Pancreas (tissue), 10 donors: ENCODE data around the gene CLEC20A. TPM values are rescaled to one million over a fixed set of nuclear protein-coding genes. Genes with fewer than 3 reads are reported as not detected.

Experiments
- ATAC-seq, 4 donors: fragments of 200-7000 bp; cut with Tn5 transposase; one replicate each; pipeline versions ENCODE4 v1.8.0 to v1.9.1; 2020; ENCODE audit warnings: mild to moderate bottlenecking in 4 of 4, moderate library complexity in 4 of 4
- DNase-seq, 6 donors: peaks; one replicate each; pipeline ENCODE4 v3.0.0-alpha.2; 2020
- FAIRE-seq: peaks from 2 replicates; lab custom pipeline; 2012; peaks lifted over from hg19 to GRCh38; lab: Jason Lieb, UNC
- H3K27ac ChIP-seq, 4 donors: fragments of 200-600 bp; sonication (generic); 1 replicate in 3 of 4; 2 replicates in 1 of 4; pipeline versions ENCODE4 v1.5.0 to v1.8.0; 2020
- H3K27me3 ChIP-seq, 4 donors: fragments of 200-600 bp; one replicate each; pipeline ENCODE4 v1.8.0; 2021
- H3K36me3 ChIP-seq, 3 donors: fragments of 200-600 bp; sonication (generic) in 1 of 3; one replicate each; pipeline versions ENCODE4 v1.5.0 to v1.8.0; 2020 to 2021
- H3K4me1 ChIP-seq, 3 donors: fragments of 200-600 bp; one replicate each; pipeline ENCODE4 v1.8.0; 2021
- H3K4me3 ChIP-seq, 4 donors: fragments of 200-600 bp; sonication (generic) in 2 of 4; one replicate each; pipeline versions ENCODE4 v1.5.0 to v1.8.0; 2020 to 2021
- H3K9me3 ChIP-seq, 4 donors: fragments of 200-600 bp; one replicate each; pipeline ENCODE4 v1.8.0; 2021
- CTCF ChIP-seq, 4 donors: fragments of 200-600 bp; sonication (generic) in 3 of 4; IDR thresholded peaks; one replicate each; pipeline versions ENCODE4 v1.5.0 to v1.8.0; 2021; ENCODE audit warnings: antibody characterized with exemption in 4 of 4
- WGBS, 2 donors: extraction: QIAGEN DNeasy Blood & Tissue Kit; methylation state at CpG; one replicate each; pipeline ENCODE4 v1.1.7; 2013; 5-methylcytosine and 5-hydroxymethylcytosine counted together
- intact Hi-C, 3 donors: fragments of 100-400 bp; cut with DNase I; formaldehyde crosslinking; loops; one replicate each; pipeline versions ENCODE4 v1.11.1 to v1.14.2; 2022
- polyA plus RNA-seq, 2 donors: library from polyadenylated mRNA; stranded (reverse); fragments of 200-250 nt; gene quantifications; one replicate each; pipeline ENCODE4 v1.2.3, GENCODE V29; 2013
- total RNA-seq, 6 donors: library from RNA; stranded (reverse); fragmentation: NEBNext Ultra II Directional in 4 of 6; extraction: Animal tissue kit (Norgen Biotek cat#: 25700) in 4 of 6; gene quantifications; one replicate each; pipeline versions ENCODE4 v1.2.1 to v1.2.4, GENCODE V29; 2021 to 2023
- donor health status: healthy with polysubstance abuse.
- donor health status: DM: no; HTN: no; CAD: no; lungs with moderate emphysema.
- donor health status: DM: no; HTN: no; CAD: no.
- donor health status: control.
- donor health status: control.
- donor health status: Bipolar disorder and iron deficiency.
- donor health status: DM: yes; HTN: yes; CAD: no.
- donor health status: DM: no; HTN: no; CAD: no.
- donor health status: DM: no; HTN: no; CAD: no.
- donor health status: DM: yes; HTN: yes; CAD: no.

CLEC20A gene
- total and polyA plus RNA-seq, 8 donors: not detected

- ATAC-seq (no peak), DNase-seq (no peak), FAIRE-seq (no peak)
- H3K4me1 ChIP-seq: no peaks in the 10 kb centered on the region
- no peak for TF ChIP-seq CTCF (IDR thresholded peaks at IDR 0.05)
- no peaks in the 10 kb centered on the region for H3K9me3 ChIP-seq
- no peak overlapping the region for H3K27ac ChIP-seq
- no peaks in the 10 kb centered on the region for H3K36me3 ChIP-seq
- intact Hi-C loops: no loop called here
- no peak overlapping the region for H3K4me3 ChIP-seq
- 79% methylated on average over 10 of the region's 10 CpGs for WGBS, 2 donors
- no peaks in the 10 kb centered on the region for H3K27me3 ChIP-seq
Measured at GRCh38 chr1:178528228-178528952, 31.6 kb upstream of the CLEC20A start.

- FAIRE-seq: no peak
- DNase-seq: no peak
- intact Hi-C loops: no loop called here
- ATAC-seq: no peak
- no peak for TF ChIP-seq CTCF (IDR thresholded peaks at IDR 0.05)
- Histone ChIP-seq H3K27me3 (no peaks in the 10 kb centered on the region), H3K36me3 (no peaks in the 10 kb centered on the region), H3K4me3 (no peak overlapping the region), H3K27ac (no peak overlapping the region), H3K4me1 (no peaks in the 10 kb centered on the region), H3K9me3 (no peaks in the 10 kb centered on the region)
- WGBS, 2 donors: 70 to 78% methylated on average over 4 of the region's 4 CpGs
Measured at GRCh38 chr1:178527117-178527516, 30.4 kb upstream of the CLEC20A start.

GRCh38 chr1:178521241-178521640, 24.5 kb upstream of the CLEC20A start:
- Histone ChIP-seq H3K27me3 (no peaks in the 10 kb centered on the region), H3K4me1 (no peaks in the 10 kb centered on the region), H3K9me3 (no peaks in the 10 kb centered on the region), H3K27ac (no peak overlapping the region), H3K4me3 (no peak overlapping the region), H3K36me3 (no peaks in the 10 kb centered on the region)
- DNase-seq (no peak), ATAC-seq (no peak), FAIRE-seq (no peak)
- intact Hi-C loops: no loop called here
- 82 to 87% methylated on average over 4 of the region's 4 CpGs for WGBS, 2 donors
- no peak for TF ChIP-seq CTCF (IDR thresholded peaks at IDR 0.05)

- DNase-seq (no peak), ATAC-seq (no peak), FAIRE-seq (no peak)
- WGBS, 2 donors: 89 to 93% methylated on average over 11 of the region's 11 CpGs
- Histone ChIP-seq H3K4me3 (no peak overlapping the region), H3K27ac (no peak overlapping the region), H3K36me3 (no peaks in the 10 kb centered on the region), H3K27me3 (no peaks in the 10 kb centered on the region), H3K4me1 (no peaks in the 10 kb centered on the region), H3K9me3 (no peaks in the 10 kb centered on the region)
- no peak for TF ChIP-seq CTCF (IDR thresholded peaks at IDR 0.05)
- intact Hi-C loops: no loop called here
Measured at GRCh38 chr1:178520803-178521202, 24.0 kb upstream of the CLEC20A start.

GRCh38 chr1:178518894-178519293, 22.1 kb upstream of the CLEC20A start:
- intact Hi-C loops: no loop called here
- Histone ChIP-seq H3K27ac (no peak overlapping the region), H3K9me3 (no peaks in the 10 kb centered on the region), H3K27me3 (no peaks in the 10 kb centered on the region), H3K36me3 (no peaks in the 10 kb centered on the region), H3K4me1 (no peaks in the 10 kb centered on the region), H3K4me3 (no peak overlapping the region)
- DNase-seq: no peak
- no peak for TF ChIP-seq CTCF (IDR thresholded peaks at IDR 0.05)
- no peak for FAIRE-seq
- no peak for ATAC-seq
- WGBS, 2 donors: 59 to 72% methylated on average over 4 of the region's 4 CpGs
